MM.1S (cell line): ENCODE data around the gene MEFV.

Experiments used
- CTCF ChIP-seq: fragments of 300-600 bp; sonication (generic); IDR thresholded peaks from 2 replicates; pipeline ENCODE4 v1.5.1; 2016; ENCODE audit warnings: antibody characterized with exemption, low read length, mixed read lengths
- EZH2 ChIP-seq: fragments of 300-600 bp; sonication (generic); optimal IDR thresholded peaks from 2 replicates; pipeline ENCODE3; 2017; ENCODE audit warnings: low read depth, mild to moderate bottlenecking, antibody characterized with exemption, low read length, mixed read lengths

- TF ChIP-seq CTCF (no peak), EZH2 (no peak)
These were observed 26.5 kb upstream of the MEFV start, which contains the start of gene ZNF263 for GRCh38 chr16:3282730-3283542.
